HG03066 (cell line): ENCODE results near the gene RERE.

ENCODE experiments used
- ATAC-seq: cut with Tn5 transposase; IDR thresholded peaks from one replicate; pipeline ENCODE4 v1.9.1; 2021; ENCODE audit warnings: low read depth; ENCODE audit not compliant: unreplicated experiment

Gene RERE

DNA sequence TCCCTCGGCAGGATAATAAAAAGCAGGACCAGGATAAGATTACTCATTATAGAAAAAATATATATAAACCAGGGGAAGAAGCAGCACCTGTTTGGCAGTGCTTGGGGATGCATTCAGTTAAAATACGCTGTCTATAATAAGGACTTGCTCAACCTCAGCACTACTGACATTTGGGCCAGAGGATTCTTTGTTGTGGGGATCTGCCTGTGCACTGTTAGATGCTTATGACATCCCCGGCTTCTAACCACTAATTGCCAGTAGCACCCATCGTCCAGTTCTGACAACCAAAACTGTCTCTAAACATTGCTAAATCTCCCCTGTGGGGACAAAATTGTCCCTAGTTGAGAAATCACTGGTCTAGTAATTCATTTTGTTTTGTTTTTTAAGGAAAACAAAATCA lies 257.4 kb downstream of the RERE start:
- ATAC-seq: no peak

DNA sequence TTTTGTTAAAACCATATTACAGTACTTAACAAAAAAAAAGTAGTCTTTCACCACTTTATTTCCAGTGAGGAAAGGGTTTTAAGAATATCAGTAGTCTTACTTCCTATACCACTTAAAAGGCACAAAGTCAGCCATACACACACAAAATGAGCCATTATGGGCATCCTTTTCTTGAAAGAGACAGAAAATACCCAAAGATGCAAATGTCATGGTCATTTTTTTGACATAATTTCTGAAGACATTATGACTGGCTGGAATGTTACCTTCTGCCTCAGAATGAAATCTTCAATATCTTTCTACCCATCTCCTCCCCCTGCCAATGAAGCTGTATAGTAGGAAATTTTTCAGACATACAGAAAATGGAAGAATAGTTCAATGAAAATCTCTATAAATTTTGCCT lies 261.9 kb downstream of the RERE start:
- ATAC-seq: no peak

DNA sequence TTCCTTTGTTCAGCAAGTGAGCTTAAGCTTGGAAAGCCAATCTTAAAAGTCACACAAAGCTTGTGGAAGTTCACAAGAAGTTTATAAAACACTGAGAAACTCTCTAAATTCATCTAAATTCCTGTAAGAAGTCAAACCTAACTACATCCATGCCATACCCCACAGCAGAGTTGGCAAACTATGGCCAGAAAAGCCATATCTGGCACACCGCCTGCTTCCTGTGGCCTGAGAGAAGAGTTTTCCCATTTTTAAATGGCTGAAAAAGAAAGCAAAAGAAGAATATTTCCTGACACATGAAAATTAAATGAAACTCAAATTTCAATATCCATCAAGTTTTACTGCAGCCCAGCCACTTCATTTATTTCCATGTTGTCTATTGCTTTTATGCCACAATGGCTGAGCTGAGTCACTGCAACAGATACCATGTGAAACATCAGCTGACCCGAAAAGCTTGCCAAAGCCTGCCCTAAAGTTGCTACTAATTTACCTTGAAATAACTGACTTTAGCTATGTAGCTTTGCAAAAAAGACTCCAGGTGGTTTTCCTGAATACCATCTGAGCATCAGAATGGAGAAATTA lies 262.4 kb downstream of the RERE start:
- no peak for ATAC-seq

GRCh38 chr1:8552820-8553397 lies 264.5 kb downstream of the RERE start:
- ATAC-seq: no peak

DNA sequence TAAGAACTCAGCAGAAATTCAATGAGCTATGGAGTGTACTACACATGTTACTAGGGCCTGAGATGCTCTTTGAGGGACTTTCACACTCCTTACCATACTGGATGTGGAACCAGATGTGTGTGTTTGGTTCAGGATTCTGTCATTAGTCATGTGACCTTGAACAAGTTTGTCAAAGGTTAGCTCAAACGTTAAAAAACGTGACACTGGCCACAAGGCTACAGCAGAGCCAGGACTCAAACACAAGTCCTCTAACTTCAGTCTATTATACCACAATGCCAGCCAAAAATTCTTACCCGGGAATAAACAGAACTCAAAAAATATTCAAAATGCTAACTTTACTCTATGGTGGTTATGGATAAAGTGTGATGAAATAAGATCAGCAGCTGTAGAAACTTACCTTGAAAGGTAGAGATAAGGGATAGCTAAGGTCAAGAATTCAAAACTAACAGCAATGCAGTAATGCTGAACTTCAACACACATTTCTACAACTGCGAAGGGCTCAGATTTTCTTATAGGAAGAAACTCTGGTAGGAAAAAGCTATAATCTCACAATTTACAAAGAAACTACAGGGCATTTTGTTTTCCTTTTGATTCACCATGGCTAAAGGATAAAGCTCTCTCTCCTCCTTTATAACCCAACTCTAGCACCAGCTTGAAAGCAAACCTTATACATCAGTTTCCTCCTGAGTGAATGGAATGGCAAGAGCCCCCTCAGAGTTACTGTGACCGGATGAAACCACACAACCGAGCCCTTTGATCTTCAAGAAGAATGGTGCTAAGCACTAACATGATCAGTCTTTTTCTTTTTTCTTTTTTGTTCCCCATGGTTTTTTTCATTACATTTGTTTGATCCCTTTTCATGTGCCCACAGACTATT lies 265.6 kb downstream of the RERE start:
- no peak for ATAC-seq

- no peak for ATAC-seq
These were observed 266.4 kb downstream of the RERE start for GRCh38 chr1:8551057-8551456.

DNA sequence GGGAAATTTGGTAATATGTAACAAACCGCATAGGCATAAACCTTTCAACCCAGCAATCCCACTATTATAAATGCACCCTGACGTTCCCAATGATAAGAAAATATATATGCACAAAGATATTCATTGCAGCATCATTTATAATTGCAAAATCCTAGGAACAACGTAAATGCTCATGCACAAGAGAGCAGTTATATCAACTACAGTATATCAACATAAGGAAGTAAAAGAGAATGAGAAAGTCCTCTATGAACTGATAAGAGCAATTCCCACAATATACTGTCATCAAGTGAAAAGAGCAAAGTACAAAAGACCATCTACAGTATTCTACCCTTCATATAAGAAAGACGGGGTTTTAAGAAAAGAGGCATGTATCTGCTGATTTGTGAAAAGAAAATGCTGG lies 269.6 kb downstream of the RERE start:
- no peak for ATAC-seq

DNA sequence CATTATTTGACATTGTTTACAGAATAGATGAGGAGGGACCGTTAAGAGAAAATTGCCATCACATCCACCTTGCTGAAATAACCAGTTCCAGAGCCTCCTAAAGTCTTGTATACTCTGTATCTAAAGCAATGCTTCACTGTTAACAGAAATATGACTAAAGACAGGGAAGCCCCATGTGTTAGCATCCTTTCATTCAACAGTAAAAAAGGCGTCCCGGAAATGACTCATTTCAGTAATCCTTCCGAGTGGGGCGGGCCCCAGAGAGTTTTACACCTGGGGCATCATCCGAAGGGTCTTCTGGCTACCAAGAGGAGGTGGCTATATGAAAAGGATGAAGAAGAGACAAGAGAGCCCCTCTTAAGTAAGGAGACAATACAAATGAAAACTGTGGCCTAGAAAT lies 272.4 kb downstream of the RERE start:
- no peak for ATAC-seq

DNA sequence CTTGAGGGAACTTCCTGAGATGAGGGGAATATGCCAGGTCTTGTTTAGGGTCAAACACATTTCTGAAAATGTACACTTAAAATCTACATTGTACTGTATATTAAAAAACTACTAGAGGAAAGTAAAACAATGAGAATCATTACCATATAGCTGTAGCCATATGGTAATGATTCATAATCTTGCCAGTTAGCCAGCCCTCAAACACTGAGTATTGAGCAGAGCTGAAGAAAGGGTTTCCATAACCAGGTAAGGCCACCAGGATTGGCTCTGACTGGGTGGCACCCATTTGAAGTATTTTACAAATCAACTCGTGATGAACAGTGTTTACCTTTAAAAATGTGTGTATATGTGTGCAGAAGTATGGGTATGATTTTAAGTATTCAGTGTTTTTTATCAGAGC lies 272.8 kb downstream of the RERE start:
- ATAC-seq: no peak

- no peak for ATAC-seq
These were observed 273.5 kb downstream of the RERE start for GRCh38 chr1:8543965-8544364.

- ATAC-seq: no peak
These were observed 275.4 kb downstream of the RERE start for GRCh38 chr1:8541961-8542521.

- no peak for ATAC-seq
These were observed 276.5 kb downstream of the RERE start for GRCh38 chr1:8540971-8541370.

DNA sequence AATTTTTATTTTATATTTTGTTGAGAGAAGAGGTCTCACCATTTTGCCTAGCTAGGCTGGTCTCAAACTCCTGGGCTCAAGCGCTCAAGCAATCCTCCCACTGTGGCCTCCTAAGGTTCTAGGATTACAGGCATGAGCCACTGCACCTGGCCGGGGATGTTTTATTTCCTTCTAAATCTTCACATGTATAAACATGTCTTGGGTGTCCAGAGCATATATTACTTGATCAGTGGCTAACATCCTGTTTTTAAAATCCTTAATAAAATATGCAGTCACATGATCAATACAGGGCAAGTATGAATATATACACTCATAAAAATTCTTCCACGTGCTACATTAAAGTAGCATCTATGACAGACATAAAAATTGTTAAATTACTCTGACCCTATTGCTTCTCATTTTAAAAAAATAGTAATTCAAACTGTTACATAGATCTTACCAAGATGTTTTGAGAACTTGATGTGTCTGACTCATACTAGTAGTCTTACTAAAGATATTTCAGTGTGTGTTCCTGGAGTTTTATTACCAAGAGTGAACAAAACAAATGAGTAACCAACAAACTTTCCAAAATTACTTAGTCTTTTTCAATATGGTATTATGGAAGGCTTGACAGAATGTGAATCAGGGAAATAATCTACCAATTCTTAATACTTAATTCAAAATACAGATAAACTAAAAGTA lies 277.0 kb downstream of the RERE start:
- ATAC-seq: no peak

- no peak for ATAC-seq
These were observed 277.8 kb downstream of the RERE start for GRCh38 chr1:8539683-8540082.

GRCh38 chr1:8538502-8538901 lies 278.9 kb downstream of the RERE start:
- ATAC-seq: no peak

GRCh38 chr1:8537991-8538390 lies 279.4 kb downstream of the RERE start:
- no peak for ATAC-seq

DNA sequence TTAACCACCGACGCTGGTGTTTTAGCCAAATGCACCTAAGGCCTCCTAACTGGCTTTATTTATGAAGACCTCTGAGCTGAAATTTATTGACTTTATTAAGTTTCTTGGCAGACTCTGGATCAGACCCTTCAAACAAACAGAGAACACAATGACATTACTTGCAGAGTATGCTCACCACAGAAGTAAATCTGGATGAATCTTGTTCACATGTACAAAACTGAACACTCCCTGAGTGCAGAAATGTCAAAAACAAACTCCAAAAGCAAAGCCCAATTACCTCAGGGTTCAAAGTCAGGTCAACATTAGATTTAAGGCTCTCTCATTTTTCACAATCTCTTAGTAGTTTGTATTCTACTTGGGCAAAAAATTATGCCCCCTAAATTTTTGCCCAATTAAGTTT lies 280.9 kb downstream of the RERE start:
- ATAC-seq: no peak

GRCh38 chr1:8533907-8534306 lies 283.5 kb downstream of the RERE start:
- no peak for ATAC-seq

GRCh38 chr1:8533124-8533523 lies 284.3 kb downstream of the RERE start:
- no peak for ATAC-seq

DNA sequence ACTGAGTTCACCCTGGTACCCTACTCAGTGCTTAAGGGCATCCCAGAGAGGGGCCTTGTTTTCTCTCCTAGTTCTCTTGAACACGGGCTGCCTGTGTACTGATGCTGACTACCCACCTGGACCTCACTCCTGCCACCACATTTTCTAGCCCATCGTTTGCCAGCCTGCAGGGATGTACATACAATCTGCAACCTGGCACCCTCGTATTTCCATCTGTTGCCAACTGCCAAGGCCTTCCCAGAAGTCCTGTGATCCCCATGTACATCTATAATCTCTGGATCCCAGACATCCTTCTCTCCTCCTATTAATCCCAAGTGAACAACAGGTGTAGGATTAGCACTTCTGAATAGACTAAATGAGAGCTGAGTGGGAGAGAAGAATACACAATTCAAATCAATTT lies 287.5 kb downstream of the RERE start:
- no peak for ATAC-seq

- no peak for ATAC-seq
These were observed 289.5 kb downstream of the RERE start for GRCh38 chr1:8527941-8528340.
